NCI-H526 (cell line): ENCODE results near the gene MRNIP.

Experiments used
- DNase-seq, 2 experiments: peaks; one replicate each; lab custom pipeline; 2025; lab: John Stamatoyannopoulos, UW

MRNIP gene

GRCh38 chr5:179821298-179822058, 37.1 kb downstream of the MRNIP start:
- DNase-seq = peak; percentile 10 to 84

DNA sequence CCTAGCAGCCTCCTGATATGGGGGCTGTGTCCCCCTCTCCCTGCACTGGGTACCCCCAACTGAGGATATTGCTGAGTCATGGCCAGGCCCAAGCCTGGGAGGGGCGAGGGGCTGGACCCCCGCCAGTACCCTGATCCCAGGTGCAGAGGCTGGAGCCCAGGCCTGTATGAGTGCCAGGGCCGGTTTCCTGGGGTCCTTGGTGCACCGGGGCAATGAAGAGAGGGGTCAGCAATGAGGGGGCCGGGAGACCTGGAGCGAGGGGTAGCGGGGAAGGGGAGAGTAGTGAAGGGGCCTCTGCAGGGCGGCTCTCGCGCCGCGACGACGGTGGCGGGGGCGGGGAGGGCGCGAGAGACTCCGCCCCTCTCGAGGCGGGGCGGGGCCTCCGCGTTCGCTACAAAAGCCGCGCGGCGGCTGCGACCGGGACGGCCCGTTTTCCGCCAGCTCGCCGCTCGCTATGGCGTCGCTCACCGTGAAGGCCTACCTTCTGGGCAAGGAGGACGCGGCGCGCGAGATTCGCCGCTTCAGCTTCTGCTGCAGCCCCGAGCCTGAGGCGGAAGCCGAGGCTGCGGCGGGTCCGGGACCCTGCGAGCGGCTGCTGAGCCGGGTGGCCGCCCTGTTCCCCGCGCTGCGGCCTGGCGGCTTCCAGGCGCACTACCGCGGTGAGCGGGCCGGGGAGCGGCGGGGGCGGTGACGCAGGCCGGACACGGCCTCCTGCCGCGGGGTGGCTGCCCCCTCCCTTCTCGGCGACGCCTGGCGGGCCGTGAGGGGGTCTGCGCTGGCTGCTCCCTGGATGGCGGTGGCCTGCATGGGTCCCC, 37.9 kb downstream of the MRNIP start, which contains the start of gene SQSTM1:
TSS of gene SQSTM1 (plus strand) at position 423 of the 815 bp plus-strand sequence. CDS start at position 455, 32 bp downstream.
- peak; percentile 13 to 79 for DNase-seq

DNA sequence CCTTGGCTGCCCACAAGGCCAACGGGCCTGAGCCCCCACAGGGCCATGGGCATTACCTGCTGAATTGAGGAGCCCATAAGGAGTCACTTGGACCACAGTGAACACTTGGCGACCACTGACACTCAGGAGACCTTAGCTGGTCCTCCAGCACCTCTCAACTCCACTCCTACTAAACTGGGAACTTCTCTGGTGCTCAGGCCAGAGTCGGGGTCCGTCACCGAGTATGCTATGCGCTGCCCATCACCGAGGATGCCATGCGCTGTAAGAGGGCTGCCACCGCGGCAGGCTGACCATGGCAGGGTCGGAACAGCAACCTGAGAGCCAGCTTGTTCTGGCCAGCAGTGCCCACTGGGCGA, 38.5 kb downstream of the MRNIP start:
- no peak for DNase-seq

DNA sequence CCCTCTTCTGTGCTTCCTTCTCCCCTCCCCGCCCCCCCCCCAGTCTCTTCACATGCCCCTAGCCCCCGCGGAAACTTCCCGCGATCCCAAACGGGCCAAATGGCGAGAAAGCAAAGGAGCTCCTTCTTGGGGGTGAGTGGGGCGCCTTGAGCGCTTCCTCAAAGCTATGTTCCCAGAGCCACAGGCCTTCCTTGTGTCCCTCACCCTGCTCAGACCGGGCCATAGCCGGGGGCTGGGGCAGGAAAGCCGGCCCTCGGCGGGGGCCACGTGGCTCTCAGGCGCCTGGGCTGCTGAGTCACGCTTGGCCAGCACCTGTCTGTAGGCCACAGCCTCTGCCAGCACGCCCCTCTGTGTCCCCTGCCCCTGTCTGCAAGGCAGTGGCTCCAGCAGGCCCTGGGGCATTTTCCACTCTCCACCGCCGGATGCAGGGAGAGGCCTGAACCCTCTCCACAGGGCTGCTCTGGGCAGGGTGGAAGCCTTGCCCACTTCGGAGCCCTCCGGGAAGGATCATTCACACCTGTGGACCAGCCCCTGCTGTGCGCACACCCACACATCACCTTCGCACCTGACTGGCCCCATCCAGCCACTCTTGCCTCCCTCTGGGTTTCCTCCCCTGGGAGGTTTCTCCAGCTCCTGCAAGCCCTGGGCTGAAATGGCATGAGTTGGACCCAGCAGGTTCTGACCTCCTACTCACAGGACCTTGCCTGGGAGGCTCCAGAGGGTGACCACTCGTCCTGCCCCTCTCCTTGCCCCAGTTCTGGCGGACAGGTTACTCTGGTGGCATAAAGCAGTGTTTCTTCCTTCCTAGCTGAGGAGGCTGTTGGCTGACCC, 39.1 kb downstream of the MRNIP start:
- peak in 1 of 2 experiments; percentile 63 for DNase-seq

DNA sequence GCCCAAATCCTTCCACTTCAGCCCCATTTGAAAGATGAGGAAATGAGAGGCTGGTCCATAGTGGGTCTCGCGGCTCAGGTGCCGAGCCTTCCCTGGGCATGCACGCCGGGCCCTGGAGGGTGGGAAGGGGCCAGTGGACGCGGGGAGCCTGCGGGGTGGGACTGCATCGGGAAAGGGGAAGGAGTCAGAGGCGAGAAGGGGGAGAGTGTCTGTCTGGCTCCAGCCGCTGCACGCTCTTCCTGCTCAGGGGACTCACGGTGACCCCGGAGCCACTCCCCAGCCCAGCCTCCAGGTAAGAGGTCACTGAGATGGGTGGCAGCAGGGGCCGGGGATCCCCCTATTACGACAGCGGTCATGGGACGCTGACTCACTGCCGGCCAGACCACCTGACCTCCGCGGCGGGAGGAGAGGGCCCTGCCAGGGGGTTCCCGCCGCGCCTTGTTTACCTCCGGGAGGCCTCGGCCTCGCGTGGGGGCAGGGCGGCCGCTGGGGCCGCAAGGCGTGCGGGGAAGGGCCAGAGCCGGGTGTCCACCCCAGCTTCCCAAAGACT, 39.8 kb downstream of the MRNIP start:
- peak in 1 of 2 experiments; percentile 73 for DNase-seq

GRCh38 chr5:179817890-179818745, 40.5 kb downstream of the MRNIP start:
- no peak for DNase-seq

DNA sequence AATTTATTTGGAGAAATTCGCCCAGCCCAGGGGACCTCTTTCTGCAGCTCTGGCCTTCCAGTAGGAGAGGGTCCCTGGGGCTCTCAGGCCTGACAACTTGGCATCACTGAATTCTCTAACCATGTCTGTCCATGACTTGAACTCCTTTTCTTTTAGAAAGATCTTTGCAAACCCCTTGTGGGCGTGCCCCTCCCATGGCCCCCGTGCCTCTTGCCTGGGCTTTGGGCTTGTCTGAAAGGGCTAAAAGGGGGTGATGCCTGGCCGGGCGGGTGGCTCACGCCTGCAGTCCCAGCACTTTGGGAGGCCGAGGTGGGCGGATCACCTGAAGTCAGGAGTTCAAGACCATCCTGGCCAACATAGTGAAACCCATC, 41.2 kb downstream of the MRNIP start:
- no peak for DNase-seq

GRCh38 chr5:179816796-179817469, 41.7 kb downstream of the MRNIP start:
- DNase-seq = no peak

DNA sequence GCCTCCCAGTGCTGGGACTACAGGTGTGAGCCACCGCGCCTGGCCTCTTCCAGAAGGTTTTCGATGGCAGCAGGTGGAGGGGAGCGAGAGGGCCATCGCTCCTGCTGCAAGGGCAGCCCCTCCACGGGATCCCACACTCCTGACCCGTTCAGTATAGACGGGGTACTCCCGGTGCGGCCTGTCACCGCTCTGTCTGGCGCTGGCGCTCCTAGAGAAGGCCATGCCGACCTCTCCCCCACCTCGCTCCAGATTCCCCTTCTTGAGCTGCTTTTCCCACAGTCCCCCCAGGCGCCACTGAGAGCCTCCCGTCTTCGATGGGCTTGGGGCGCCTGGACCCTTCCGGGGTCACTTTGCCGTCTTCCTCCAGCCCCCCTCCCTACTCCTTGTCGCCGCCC, 42.2 kb downstream of the MRNIP start:
- no peak for DNase-seq

GRCh38 chr5:179815491-179816249, 42.9 kb downstream of the MRNIP start:
- DNase-seq = no peak

- no peak for DNase-seq
Observed at GRCh38 chr5:179814090-179814489, 44.5 kb downstream of the MRNIP start.

- DNase-seq = no peak
Observed at GRCh38 chr5:179812997-179813607, 45.5 kb downstream of the MRNIP start.

DNA sequence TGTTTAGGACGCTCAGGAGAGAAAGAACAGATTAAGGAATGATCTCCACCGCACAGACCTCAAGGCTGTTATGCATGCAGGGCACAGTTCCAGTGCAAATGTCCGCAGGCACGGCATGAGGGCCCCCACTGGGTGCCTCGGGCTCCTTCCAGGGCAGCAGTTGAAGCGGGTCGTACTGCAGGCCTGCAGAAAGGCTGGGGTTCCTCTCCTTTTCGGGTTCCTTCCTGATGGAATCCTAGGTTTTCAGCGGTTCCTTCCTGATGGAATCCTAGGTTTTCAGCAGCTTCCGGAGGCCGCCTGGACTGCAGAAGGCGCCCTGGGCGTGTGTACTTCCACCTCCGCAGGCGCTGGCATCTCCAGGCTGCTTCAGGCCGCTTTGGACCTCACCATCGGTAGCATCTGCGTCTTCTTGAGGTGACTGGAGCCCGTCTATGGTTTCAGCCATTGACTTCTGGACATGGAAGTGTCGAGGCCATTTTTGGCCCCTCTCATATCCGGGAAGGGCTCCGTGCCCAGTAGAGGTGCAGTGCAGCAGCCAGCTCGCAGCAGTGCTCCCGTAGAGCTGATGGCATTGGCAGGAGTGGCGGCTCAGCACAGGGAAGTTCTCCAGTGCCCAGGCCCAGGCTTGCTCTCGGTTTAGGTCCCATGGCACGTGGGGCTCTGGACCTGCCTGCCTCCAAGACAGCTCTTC, 46.3 kb downstream of the MRNIP start:
- DNase-seq = no peak

DNA sequence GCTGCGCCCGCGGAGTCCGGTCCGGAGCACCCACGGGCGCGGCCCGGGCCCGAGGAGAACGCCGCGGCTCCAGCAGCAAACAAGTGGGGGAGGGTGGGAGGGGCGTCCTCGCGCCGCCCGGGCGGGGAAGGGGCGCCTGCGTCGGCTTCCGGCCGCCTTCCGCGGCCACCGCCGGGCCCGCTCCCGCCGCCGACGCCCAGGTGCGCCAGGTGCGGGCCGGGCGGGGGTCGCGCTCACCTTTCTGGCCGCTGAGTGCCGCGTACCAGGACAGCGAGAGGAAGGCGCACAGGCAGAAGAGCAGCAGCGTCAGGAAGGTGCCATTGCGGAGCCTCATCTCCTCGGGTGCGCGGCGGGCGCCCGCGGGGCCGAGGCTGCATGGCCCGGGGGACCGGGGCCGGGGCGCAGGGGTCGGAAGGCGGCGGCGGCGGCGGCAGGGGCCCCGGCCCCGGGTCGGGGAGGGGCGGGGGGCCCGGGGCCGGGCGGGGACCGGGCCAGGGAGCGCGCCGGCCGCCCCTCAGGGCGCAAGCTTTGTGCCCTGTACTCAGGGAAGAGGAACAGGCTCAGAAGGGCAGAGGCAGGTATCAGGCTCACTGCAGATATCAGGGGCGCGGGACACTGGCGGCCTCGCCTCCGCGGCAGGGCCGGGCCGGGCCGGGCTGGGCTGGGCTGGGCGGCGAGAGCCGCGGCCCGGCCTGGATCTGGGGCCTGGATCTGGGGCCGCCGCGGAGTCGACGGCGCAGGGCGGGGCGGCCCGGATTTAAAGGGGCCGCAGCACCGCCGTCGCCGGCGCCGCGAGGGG, 52.2 kb downstream of the MRNIP start, which contains the start of gene MGAT4B:
TSS of gene MGAT4B (minus strand) at position 617 of the 799 bp plus-strand sequence. CDS start at position 334, 283 bp downstream.
- DNase-seq = peak in 1 of 2 experiments; percentile 83

- DNase-seq = peak in 1 of 2 experiments; percentile 63
Observed at GRCh38 chr5:179805529-179806249, 52.9 kb downstream of the MRNIP start.

- peak in 1 of 2 experiments; percentile 33 for DNase-seq
Observed at GRCh38 chr5:179805070-179805528, 53.5 kb downstream of the MRNIP start.

DNA sequence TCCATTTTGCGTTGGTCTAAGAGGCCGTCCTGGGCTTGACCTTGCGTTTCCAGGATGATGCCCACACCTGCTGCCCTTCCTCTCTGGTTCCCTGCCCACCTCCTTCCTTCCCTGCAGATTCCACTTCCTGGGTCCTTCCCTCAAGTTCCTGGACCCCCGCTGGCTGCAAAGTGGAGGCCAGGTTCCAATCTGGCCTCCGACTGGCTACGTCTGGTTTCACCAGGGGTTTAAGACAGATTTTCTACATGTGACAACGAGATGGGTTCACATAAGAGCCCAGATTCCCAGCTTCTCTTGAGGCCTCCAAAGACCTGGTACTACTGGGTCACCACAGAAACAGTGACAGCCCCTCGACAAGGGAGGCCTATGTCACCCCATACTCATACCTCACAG, 54.1 kb downstream of the MRNIP start:
- DNase-seq = peak in 1 of 2 experiments; percentile 2
